CD4-positive, alpha-beta memory T cell (primary cell): ENCODE measurements around the gene CHST11. TPM values are rescaled to one million over a fixed set of nuclear protein-coding genes. Genes with fewer than 3 reads are reported as not detected.
A peak's percentile ranks its signal among the peaks of the same experiment; 100 is the strongest.

Experiments used
- CTCF ChIA-PET: fragments of 350-600 bp; sonication (Branson Sonifier 250); formaldehyde crosslinking; loops from one replicate; lab custom pipeline; 2021; ENCODE audit warnings: inconsistent platforms; ENCODE audit not compliant: partially characterized antibody; lab: Charles Lee
- POLR2A ChIA-PET: fragments of 350-600 bp; sonication (Branson Sonifier 250); formaldehyde crosslinking; loops from one replicate; lab custom pipeline; 2021; ENCODE audit not compliant: partially characterized antibody; lab: Charles Lee
- DNase-seq, 5 donors: peaks; one replicate each; pipeline versions ENCODE4 v3.0.0 to v3.0.0-alpha.2; 2020 to 2022; ENCODE audit warnings: mixed read lengths in 1 of 5
- H3K27ac ChIP-seq: one replicate; pipeline ENCODE4 v1.7.0; 2013; ENCODE audit warnings: low read depth, low read length
- H3K27me3 ChIP-seq: 2 replicates; pipeline ENCODE4 v1.7.0; 2013; ENCODE audit warnings: mild to moderate bottlenecking, low read length, moderate library complexity; ENCODE audit not compliant: insufficient read depth
- H3K36me3 ChIP-seq: 2 replicates; pipeline ENCODE4 v1.7.0; 2013; ENCODE audit warnings: mild to moderate bottlenecking, low read length, moderate library complexity; ENCODE audit not compliant: insufficient read depth
- H3K4me1 ChIP-seq: 2 replicates; pipeline ENCODE4 v1.7.0; 2013; ENCODE audit warnings: mild to moderate bottlenecking, low read length, moderate library complexity; ENCODE audit not compliant: insufficient read depth
- H3K4me3 ChIP-seq, 2 donors: one replicate each; pipeline ENCODE4 v1.7.0; 2013; ENCODE audit warnings: low read length in 2 of 2, mild to moderate bottlenecking in 1 of 2
- H3K9me3 ChIP-seq, 2 donors: one replicate each; pipeline ENCODE4 v1.7.0; 2013; ENCODE audit warnings: low read length in 2 of 2, control low read depth in 1 of 2; ENCODE audit not compliant: control insufficient read depth in 1 of 2
- H3K27ac Mint-ChIP-seq, 7 donors: one replicate each; pipeline ENCODE4 v1.8.0; 2020 to 2021; ENCODE audit warnings: mixed read lengths in 7 of 7, mild to moderate bottlenecking in 6 of 7, inconsistent platforms in 3 of 7, moderate library complexity in 3 of 7
- H3K27me3 Mint-ChIP-seq, 2 donors: one replicate each; pipeline ENCODE4 v1.8.0; 2020 to 2021; ENCODE audit warnings: mixed read lengths in 2 of 2
- H3K36me3 Mint-ChIP-seq, 2 donors: one replicate each; pipeline ENCODE4 v1.8.0; 2020 to 2021; ENCODE audit warnings: mixed read lengths in 2 of 2, inconsistent platforms in 1 of 2, mild to moderate bottlenecking in 1 of 2
- H3K4me1 Mint-ChIP-seq, 4 donors: one replicate each; pipeline ENCODE4 v1.8.0; 2020 to 2021; ENCODE audit warnings: mixed read lengths in 4 of 4, mild to moderate bottlenecking in 1 of 4
- H3K4me3 Mint-ChIP-seq, 8 donors: one replicate each; pipeline ENCODE4 v1.8.0; 2020 to 2021; ENCODE audit warnings: mixed read lengths in 8 of 8, mild to moderate bottlenecking in 7 of 8, moderate library complexity in 6 of 8, inconsistent platforms in 3 of 8
- H3K9me3 Mint-ChIP-seq, 8 donors: one replicate each; pipeline ENCODE4 v1.8.0; 2020 to 2021; ENCODE audit warnings: mixed read lengths in 8 of 8, mild to moderate bottlenecking in 5 of 8, inconsistent platforms in 3 of 8, moderate library complexity in 1 of 8
- intact Hi-C: fragments of 100-400 bp; cut with micrococcal nuclease; formaldehyde crosslinking; loops from one replicate; pipeline ENCODE4 v1.15.1; 2023
- polyA plus RNA-seq, 2 donors: library from polyadenylated mRNA; unstranded; fragments of 300-500 nt; fragmentation: Illumina TruSeq; gene quantifications; one replicate each; pipeline ENCODE4 v1.2.3, GENCODE V29; 2021
- total RNA-seq, 2 experiments: library from RNA; stranded (reverse); gene quantifications; one replicate each; pipeline ENCODE4 v1.2.3, GENCODE V29; 2021

CHST11 gene
- total and polyA plus RNA-seq, 4 experiments from 2014 or later, result 55.1 to 64.6 (median 59.8) TPM

- Mint-ChIP-seq H3K36me3 (peaks cover 20 to 23% of the 10 kb centered on the region in 2 donors), H3K27me3 (no peaks in the 10 kb centered on the region), H3K4me1 (peaks cover 50 to 87% (median 72%) of the 10 kb centered on the region in 4 donors), H3K27ac (peak overlapping the region in 5 of 7 donors; percentile 35 to 74 (median 57)), H3K4me3 (no peak overlapping the region), H3K9me3 (peaks cover 0 to 4% (median 0%) of the 10 kb centered on the region in 8 donors)
- intact Hi-C loops, result loop anchor here (5.0 kb wide), 1 partner anchor 32 kb away; no protein-coding TSS in a partner anchor
- DNase-seq, result no peak
- peaks cover 62% of the 10 kb centered on the region for H3K4me1 ChIP-seq
- no peaks in the 10 kb centered on the region for H3K27me3 ChIP-seq
- H3K36me3 ChIP-seq, result no peaks in the 10 kb centered on the region
- no peak overlapping the region for H3K4me3 ChIP-seq
- H3K9me3 ChIP-seq, result no peaks in the 10 kb centered on the region
- ChIA-PET CTCF (no interaction called here), POLR2A (no interaction called here)
- H3K27ac ChIP-seq, result no peak overlapping the region
Observed at GRCh38 chr12:104599272-104600035, 142.7 kb downstream of the CHST11 start.

DNA sequence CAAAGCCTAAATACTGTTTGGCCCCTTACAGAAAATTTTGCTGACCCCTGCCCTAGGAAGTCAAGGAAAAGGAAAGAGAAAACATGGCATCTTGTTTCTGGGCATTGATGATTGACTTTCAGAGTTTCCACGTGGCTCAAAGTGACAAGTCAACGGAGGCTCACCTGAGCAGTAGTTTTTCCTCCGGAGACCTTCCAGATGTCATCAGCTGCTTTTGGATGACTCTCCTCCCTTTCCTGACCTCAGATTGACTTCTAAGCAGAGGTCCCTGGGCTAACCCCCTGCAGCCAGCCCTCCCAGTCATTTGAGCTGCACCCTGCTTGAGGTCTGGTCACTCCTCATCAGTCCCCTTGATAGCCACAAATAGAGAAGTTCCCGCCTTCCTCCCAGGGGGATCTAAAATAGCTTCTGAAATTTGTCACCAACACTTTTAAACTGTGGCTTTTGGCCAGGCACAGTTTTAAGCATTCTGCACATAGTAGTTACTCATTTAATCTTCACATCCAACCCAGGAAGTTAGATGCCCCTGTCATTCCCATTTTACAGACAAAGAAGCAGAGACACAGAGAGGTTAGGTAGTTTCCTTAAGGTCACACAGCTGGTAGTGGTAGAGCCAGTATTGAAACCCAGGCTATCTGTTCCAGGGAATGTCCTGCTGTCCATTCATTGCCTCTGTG, 143.4 kb downstream of the CHST11 start:
- peak overlapping the region in 6 of 7 donors; percentile 41 to 82 (median 67) for H3K27ac Mint-ChIP-seq
- DNase-seq, result peak in 1 of 5 donors; percentile 25
- H3K4me3 Mint-ChIP-seq, result no peak overlapping the region
- CTCF ChIA-PET, result interaction anchor here (0.9 to 2.2 kb wide), 2 partner anchors 14 to 19 kb away, joined by 4 to 5 read pairs; no protein-coding TSS in a partner anchor
- Histone ChIP-seq H3K27me3 (no peaks in the 10 kb centered on the region), H3K4me3 (no peak overlapping the region), H3K27ac (no peak overlapping the region), H3K36me3 (no peaks in the 10 kb centered on the region), H3K4me1 (peaks cover 65% of the 10 kb centered on the region), H3K9me3 (no peaks in the 10 kb centered on the region)
- intact Hi-C loops, result loop anchor here (5.0 kb wide), 1 partner anchor 33 kb away; no protein-coding TSS in a partner anchor
- no peaks in the 10 kb centered on the region for H3K27me3 Mint-ChIP-seq
- H3K4me1 Mint-ChIP-seq, result peaks cover 52 to 89% (median 75%) of the 10 kb centered on the region in 4 donors
- H3K9me3 Mint-ChIP-seq, result peaks cover 0 to 4% (median 0%) of the 10 kb centered on the region in 8 donors
- POLR2A ChIA-PET, result no interaction called here
- H3K36me3 Mint-ChIP-seq, result peaks cover 20 to 25% of the 10 kb centered on the region in 2 donors

DNA sequence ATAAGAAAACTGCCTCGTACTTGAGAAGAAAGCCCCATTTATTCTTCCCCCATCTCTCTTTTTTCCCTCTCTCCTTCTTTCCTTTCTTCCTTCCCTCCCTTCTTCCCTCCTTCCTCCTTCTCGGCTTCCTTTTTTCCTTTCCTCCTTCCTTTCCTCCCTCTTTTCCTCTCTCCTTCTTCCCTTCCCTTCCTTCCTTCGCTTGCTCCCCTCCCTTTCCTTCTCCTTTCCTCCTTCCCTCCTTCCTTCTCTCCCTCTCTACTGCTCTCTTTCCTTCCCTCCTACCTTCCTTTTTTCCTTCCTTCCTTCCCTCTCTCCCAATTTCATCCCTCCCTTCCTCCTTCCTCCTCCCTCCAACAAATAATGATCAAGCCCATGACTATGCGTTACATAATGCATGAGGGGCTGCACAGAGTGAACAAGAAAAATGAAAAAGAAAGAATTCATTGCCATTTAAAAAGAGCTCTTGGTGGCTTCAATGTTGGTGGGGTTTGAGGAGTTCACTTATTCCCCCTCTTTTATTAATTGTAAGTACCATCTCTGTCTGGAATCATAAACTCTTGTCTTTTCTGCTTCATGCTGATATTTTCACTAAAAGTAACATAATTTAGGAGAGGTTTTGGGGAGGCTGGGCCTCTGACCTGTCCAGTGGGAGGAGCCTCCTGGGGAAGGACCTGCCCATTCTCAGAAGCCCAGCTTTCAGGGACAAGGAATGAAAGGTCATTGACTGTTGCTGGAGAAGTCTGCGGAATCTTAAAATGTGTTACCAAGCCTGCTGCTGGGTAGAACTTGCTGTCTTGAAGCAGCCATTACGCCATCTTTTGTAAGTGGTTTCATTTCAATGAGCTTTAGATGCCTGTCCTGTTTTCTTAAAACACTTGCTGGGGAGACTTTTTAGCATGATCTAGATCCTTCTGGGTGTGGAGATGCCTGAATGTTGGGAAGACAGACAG, 144.3 kb downstream of the CHST11 start:
- Histone ChIP-seq H3K4me3 (no peak overlapping the region), H3K36me3 (no peaks in the 10 kb centered on the region), H3K9me3 (no peaks in the 10 kb centered on the region), H3K27ac (no peak overlapping the region), H3K27me3 (no peaks in the 10 kb centered on the region), H3K4me1 (peaks cover 57% of the 10 kb centered on the region)
- H3K4me3 Mint-ChIP-seq, result peak overlapping the region in 2 of 8 donors; percentile 18 to 51
- H3K27me3 Mint-ChIP-seq, result no peaks in the 10 kb centered on the region
- peaks cover 54 to 88% (median 71%) of the 10 kb centered on the region in 4 donors for H3K4me1 Mint-ChIP-seq
- DNase-seq, result no peak
- ChIA-PET POLR2A (interaction anchor here (1.1 kb wide), 1 partner anchor 119 kb away, joined by 4 read pairs; no protein-coding TSS in a partner anchor), CTCF (interaction anchor here (0.9 to 2.2 kb wide), 2 partner anchors 13 to 20 kb away, joined by 4 to 5 read pairs; no protein-coding TSS in a partner anchor)
- peaks cover 0 to 4% (median 0%) of the 10 kb centered on the region in 8 donors for H3K9me3 Mint-ChIP-seq
- intact Hi-C loops, result loop anchor here (5.0 kb wide), 1 partner anchor 34 kb away; no protein-coding TSS in a partner anchor
- peak overlapping the region; percentile 60 to 91 (median 81) for H3K27ac Mint-ChIP-seq
- H3K36me3 Mint-ChIP-seq, result peaks cover 20 to 26% of the 10 kb centered on the region in 2 donors

GRCh38 chr12:104602406-104602805, 145.7 kb downstream of the CHST11 start:
- intact Hi-C loops, result loop anchor here (5.0 kb wide), 1 partner anchor 35 kb away; no protein-coding TSS in a partner anchor
- Histone ChIP-seq H3K27me3 (no peaks in the 10 kb centered on the region), H3K36me3 (no peaks in the 10 kb centered on the region), H3K4me1 (peaks cover 48% of the 10 kb centered on the region), H3K9me3 (no peaks in the 10 kb centered on the region), H3K4me3 (no peak overlapping the region), H3K27ac (peak overlapping the region; percentile 52)
- peaks cover 22 to 29% of the 10 kb centered on the region in 2 donors for H3K36me3 Mint-ChIP-seq
- ChIA-PET CTCF (no interaction called here), POLR2A (interaction anchor here (1.1 kb wide), 1 partner anchor 118 kb away, joined by 4 read pairs; no protein-coding TSS in a partner anchor)
- H3K4me1 Mint-ChIP-seq, result peaks cover 53 to 84% (median 68%) of the 10 kb centered on the region in 4 donors
- no peaks in the 10 kb centered on the region for H3K27me3 Mint-ChIP-seq
- peaks cover 0 to 4% (median 0%) of the 10 kb centered on the region in 8 donors for H3K9me3 Mint-ChIP-seq
- peak overlapping the region in 3 of 8 donors; percentile 4 to 35 (median 8) for H3K4me3 Mint-ChIP-seq
- H3K27ac Mint-ChIP-seq, result peak overlapping the region; percentile 81 to 93 (median 86)
- DNase-seq, result peak in 1 of 5 donors; percentile 19

DNA sequence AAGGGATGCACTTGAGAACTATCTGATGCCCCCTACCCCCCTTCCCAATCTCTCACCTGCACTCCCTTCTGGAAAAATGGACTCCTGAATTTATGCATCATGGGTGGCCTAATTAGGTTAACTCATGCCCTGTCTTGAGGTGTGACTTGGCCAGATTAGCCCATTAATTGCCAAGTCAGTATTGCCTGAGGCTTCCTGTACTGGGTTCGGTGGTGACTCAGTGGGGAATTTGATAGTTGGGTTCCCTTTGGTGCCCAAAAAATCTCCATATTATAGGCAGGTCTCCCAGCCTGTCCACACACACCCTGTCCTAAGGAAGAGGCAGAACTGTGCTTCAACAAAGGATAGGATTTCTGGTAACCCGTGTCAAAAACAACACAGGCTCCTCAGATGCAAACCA, 146.1 kb downstream of the CHST11 start:
- Histone ChIP-seq H3K9me3 (no peaks in the 10 kb centered on the region), H3K27ac (peak overlapping the region; percentile 52), H3K27me3 (no peaks in the 10 kb centered on the region), H3K4me3 (no peak overlapping the region), H3K4me1 (peaks cover 48% of the 10 kb centered on the region), H3K36me3 (no peaks in the 10 kb centered on the region)
- intact Hi-C loops, result loop anchor here (5.0 kb wide), 1 partner anchor 36 kb away; no protein-coding TSS in a partner anchor
- Mint-ChIP-seq H3K4me1 (peaks cover 51 to 84% (median 69%) of the 10 kb centered on the region in 4 donors), H3K9me3 (peaks cover 0 to 4% (median 0%) of the 10 kb centered on the region in 8 donors), H3K36me3 (peaks cover 24 to 31% of the 10 kb centered on the region in 2 donors), H3K4me3 (peak overlapping the region in 2 of 8 donors; percentile 4 to 35), H3K27ac (peak overlapping the region; percentile 30 to 96 (median 86)), H3K27me3 (no peaks in the 10 kb centered on the region)
- ChIA-PET POLR2A (interaction anchor here (1.8 to 2.5 kb wide), 2 partner anchors 109 to 146 kb away, joined by 7 to 20 read pairs; partner anchors contain the start of gene CHST11), CTCF (interaction anchor here (2.0 kb wide), 1 partner anchor 144 kb away, joined by 21 read pairs; the partner anchor contains the start of gene CHST11)
- DNase-seq, result no peak

DNA sequence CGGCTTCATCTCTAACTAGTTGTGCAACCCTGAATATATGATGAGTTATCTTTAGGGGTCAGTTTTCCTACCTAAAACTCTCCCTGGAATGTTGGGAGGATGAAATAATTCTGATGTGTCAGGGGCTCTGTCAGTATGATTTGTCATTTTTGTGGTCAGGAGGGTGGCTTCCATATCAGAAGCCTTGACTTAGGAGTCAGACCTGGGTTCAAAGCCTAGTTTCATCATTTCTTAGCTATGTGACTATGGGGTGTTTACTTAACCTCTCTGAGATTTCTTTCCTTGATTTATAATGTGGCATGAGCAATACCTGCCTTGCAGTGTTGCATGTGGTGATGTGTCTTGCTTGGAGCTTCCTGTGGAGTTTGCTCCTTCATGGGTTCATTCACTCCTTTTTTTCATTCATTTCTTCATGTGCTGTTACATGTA, 146.8 kb downstream of the CHST11 start:
- Mint-ChIP-seq H3K4me1 (peaks cover 56 to 83% (median 71%) of the 10 kb centered on the region in 4 donors), H3K27me3 (no peaks in the 10 kb centered on the region)

More for the DNA sequence above, 146.8 kb downstream of the CHST11 start:
- H3K9me3 ChIP-seq, result no peaks in the 10 kb centered on the region
- ChIA-PET CTCF (interaction anchor here (0.8 to 2.0 kb wide), 6 partner anchors 24 to 222 kb away, joined by 3 to 21 read pairs (median 3); partner anchors contain the start of gene CHST11), POLR2A (interaction anchor here (1.0 to 2.5 kb wide), 7 partner anchors 8 to 147 kb away, joined by 3 to 20 read pairs (median 7); partner anchors contain the start of gene CHST11)
- no peaks in the 10 kb centered on the region for H3K27me3 ChIP-seq
- H3K36me3 ChIP-seq, result no peaks in the 10 kb centered on the region
- intact Hi-C loops, result loop anchor here (5.0 kb wide), 1 partner anchor 36 kb away; no protein-coding TSS in a partner anchor
- Mint-ChIP-seq H3K4me3 (peak overlapping the region; percentile 16 to 81 (median 55)), H3K9me3 (peaks cover 0 to 4% (median 0%) of the 10 kb centered on the region in 8 donors), H3K27ac (peak overlapping the region; percentile 68 to 96 (median 90)), H3K36me3 (peaks cover 24 to 31% of the 10 kb centered on the region in 2 donors)
- peak overlapping the region; percentile 52 for H3K27ac ChIP-seq
- H3K4me3 ChIP-seq, result no peak overlapping the region
- DNase-seq, result no peak
- H3K4me1 ChIP-seq, result peaks cover 48% of the 10 kb centered on the region
